ENCODE data around the gene SCD.

GRCh38 chr10:100380400-100380799 is 33.4 kb downstream of the SCD start:
- no peak for TF ChIP-seq CTCF (IDR thresholded peaks at IDR 0.05; ENCODE audit: low read depth, low read length, missing input control)
- no peak for TF ChIP-seq GABPA (IDR thresholded peaks at IDR 0.05 in 1 of 2, conservative IDR thresholded peaks at IDR 0.05 in 1 of 2)
- TF ChIP-seq, protein P1, sequence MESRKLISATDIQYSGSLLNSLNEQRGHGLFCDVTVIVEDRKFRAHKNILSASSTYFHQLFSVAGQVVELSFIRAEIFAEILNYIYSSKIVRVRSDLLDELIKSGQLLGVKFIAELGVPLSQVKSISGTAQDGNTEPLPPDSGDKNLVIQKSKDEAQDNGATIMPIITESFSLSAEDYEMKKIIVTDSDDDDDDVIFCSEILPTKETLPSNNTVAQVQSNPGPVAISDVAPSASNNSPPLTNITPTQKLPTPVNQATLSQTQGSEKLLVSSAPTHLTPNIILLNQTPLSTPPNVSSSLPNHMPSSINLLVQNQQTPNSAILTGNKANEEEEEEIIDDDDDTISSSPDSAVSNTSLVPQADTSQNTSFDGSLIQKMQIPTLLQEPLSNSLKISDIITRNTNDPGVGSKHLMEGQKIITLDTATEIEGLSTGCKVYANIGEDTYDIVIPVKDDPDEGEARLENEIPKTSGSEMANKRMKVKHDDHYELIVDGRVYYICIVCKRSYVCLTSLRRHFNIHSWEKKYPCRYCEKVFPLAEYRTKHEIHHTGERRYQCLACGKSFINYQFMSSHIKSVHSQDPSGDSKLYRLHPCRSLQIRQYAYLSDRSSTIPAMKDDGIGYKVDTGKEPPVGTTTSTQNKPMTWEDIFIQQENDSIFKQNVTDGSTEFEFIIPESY (IDR thresholded peaks at IDR 0.05), result no peak
- TF ChIP-seq, protein P2, sequence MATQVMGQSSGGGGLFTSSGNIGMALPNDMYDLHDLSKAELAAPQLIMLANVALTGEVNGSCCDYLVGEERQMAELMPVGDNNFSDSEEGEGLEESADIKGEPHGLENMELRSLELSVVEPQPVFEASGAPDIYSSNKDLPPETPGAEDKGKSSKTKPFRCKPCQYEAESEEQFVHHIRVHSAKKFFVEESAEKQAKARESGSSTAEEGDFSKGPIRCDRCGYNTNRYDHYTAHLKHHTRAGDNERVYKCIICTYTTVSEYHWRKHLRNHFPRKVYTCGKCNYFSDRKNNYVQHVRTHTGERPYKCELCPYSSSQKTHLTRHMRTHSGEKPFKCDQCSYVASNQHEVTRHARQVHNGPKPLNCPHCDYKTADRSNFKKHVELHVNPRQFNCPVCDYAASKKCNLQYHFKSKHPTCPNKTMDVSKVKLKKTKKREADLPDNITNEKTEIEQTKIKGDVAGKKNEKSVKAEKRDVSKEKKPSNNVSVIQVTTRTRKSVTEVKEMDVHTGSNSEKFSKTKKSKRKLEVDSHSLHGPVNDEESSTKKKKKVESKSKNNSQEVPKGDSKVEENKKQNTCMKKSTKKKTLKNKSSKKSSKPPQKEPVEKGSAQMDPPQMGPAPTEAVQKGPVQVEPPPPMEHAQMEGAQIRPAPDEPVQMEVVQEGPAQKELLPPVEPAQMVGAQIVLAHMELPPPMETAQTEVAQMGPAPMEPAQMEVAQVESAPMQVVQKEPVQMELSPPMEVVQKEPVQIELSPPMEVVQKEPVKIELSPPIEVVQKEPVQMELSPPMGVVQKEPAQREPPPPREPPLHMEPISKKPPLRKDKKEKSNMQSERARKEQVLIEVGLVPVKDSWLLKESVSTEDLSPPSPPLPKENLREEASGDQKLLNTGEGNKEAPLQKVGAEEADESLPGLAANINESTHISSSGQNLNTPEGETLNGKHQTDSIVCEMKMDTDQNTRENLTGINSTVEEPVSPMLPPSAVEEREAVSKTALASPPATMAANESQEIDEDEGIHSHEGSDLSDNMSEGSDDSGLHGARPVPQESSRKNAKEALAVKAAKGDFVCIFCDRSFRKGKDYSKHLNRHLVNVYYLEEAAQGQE (IDR thresholded peaks at IDR 0.05), result no peak
- TF ChIP-seq SP1 (IDR thresholded peaks at IDR 0.05), result no peak
- TF ChIP-seq, protein P3, sequence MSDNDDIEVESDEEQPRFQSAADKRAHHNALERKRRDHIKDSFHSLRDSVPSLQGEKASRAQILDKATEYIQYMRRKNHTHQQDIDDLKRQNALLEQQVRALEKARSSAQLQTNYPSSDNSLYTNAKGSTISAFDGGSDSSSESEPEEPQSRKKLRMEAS (IDR thresholded peaks at IDR 0.05), result no peak
- no peak for TF ChIP-seq RAD21 (IDR thresholded peaks at IDR 0.05)
- no peak for TF ChIP-seq YY1 (IDR thresholded peaks at IDR 0.05)
- TF ChIP-seq RXRA (IDR thresholded peaks at IDR 0.05), result no peak
- no peak for TF ChIP-seq JUND (IDR thresholded peaks at IDR 0.05)
